Activated CD4-positive, alpha-beta T cell treated with anti-CD3 and anti-CD28 coated beads, Interleukin-2, amount 50 U/mL, for 4 hours (primary cell): ENCODE measurements around the gene CENPU.
"Not testable (repeated sequence)": the region's sequence is repeated elsewhere in the genome, so short reads cannot be mapped to it uniquely, and the experiment has no call there.

ENCODE experiments used
- DNase-seq, 2 experiments: peaks; one replicate each; pipeline ENCODE4 v3.0.0-alpha.2; 2020

Gene CENPU

GRCh38 chr4:184660978-184661377 is 72.9 kb downstream of the CENPU start:
- DNase-seq: no peak

GRCh38 chr4:184657820-184658219 is 76.1 kb downstream of the CENPU start:
- DNase-seq: not testable (repeated sequence)

GRCh38 chr4:184657144-184657543 is 76.8 kb downstream of the CENPU start:
- DNase-seq: no peak

GRCh38 chr4:184655889-184656869 is 77.7 kb downstream of the CENPU start:
- DNase-seq: no peak

- no peak for DNase-seq
Measured at GRCh38 chr4:184653650-184654049, 80.2 kb downstream of the CENPU start.

GRCh38 chr4:184652681-184653080 is 81.2 kb downstream of the CENPU start:
- not testable (repeated sequence) for DNase-seq

GRCh38 chr4:184651899-184652298 is 82.0 kb downstream of the CENPU start:
- DNase-seq: no peak

- peak in 1 of 2 experiments; percentile 7 for DNase-seq
Measured at GRCh38 chr4:184649971-184650855, 83.7 kb downstream of the CENPU start.

- peak; percentile 91 to 92 for DNase-seq
Measured at GRCh38 chr4:184649026-184649970, 84.6 kb downstream of the CENPU start, which contains the start of the genes CASP3 and PRIMPOL. Gene CASP3, minus strand, starts transcription at chr4:184649447. Its CDS starts 10,994 bp downstream, at chr4:184638453. Gene PRIMPOL, plus strand, starts transcription at chr4:184649738. Its CDS starts 7,403 bp downstream, at chr4:184657141.

- peak; percentile 17 to 29 for DNase-seq
Measured at GRCh38 chr4:184648313-184649025, 85.4 kb downstream of the CENPU start.

- no peak for DNase-seq
Measured at GRCh38 chr4:184648054-184648312, 85.9 kb downstream of the CENPU start.

GRCh38 chr4:184647266-184648053 is 86.4 kb downstream of the CENPU start:
- no peak for DNase-seq

- DNase-seq: no peak
Measured at GRCh38 chr4:184645904-184646610, 87.8 kb downstream of the CENPU start.

GRCh38 chr4:184644553-184645307 is 89.2 kb downstream of the CENPU start:
- no peak for DNase-seq
